HT1080 (cell line): ENCODE data around the gene NQO1. TPM values are rescaled to one million over a fixed set of nuclear protein-coding genes. Genes with fewer than 3 reads are reported as not detected.
A peak's percentile ranks its signal among the peaks of the same experiment; 100 is the strongest.

ENCODE experiments used
- DNase-seq: peaks from one replicate; pipeline ENCODE4 v3.0.0-alpha.2; 2015; ENCODE audit warnings: low read depth
- total RNA-seq: library from RNA; depleted of rRNA; stranded (reverse); fragments of >200 nt; shearing (Covaris generic); gene quantifications from 2 replicates; pipeline ENCODE4 v1.2.3, GENCODE V29; 2014

NQO1 gene
- total RNA-seq, 1 experiment from 2014 or later = 229 TPM

GRCh38 chr16:69707920-69708683 is 18.3 kb downstream of the NQO1 start:
- DNase-seq = no peak

GRCh38 chr16:69706975-69707340 is 19.4 kb downstream of the NQO1 start:
- DNase-seq = no peak

DNA sequence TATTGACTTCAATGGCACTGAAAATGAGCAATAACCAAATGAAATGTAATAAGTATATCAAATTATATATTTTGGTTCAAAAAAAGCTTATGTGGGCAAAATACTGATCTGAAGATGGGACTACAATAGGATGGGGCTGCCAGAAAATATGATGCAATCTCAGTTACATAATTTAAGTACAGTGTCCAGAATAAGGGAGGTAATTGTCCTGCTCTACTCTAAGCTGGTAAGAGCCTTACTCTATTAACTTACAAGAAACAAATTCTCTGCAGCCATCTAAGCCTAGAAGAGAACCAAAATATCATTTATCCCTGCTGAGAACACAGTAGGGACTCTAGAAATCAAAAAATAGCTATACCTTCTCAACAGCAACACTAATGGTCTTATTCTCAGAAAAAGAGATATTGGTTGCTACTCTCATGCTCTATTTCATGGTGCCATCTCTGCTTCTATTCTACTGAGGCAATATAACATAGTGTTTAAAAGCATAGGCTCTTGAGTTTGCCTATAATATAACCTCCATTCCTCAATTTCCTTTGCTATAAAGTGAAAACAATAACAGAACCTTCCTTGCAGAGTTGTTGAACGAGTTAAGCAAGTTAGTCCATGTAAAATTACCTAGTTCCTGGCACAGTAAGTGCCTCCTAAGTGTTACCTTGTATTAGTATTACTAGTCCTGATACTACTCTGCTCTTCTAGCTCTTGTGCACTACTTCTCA is 19.9 kb downstream of the NQO1 start:
- DNase-seq = no peak

DNA sequence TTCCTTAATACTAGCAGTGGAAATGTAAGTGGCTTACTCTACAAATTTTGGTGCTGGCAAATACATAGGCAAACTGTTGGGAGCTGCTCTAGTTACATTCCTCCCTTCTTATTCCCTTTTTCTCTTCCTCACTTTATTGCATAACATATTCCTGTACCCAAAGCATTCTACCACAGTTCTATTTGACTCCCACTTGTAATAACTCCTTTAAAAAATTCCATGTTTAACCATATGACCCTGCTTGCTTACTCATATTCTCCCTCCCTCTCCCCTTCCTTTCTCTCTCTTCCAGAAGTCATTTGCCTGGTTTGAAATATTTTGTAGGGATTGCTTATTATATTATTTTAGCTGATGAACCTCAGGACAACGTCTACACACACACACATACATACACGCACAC is 22.7 kb downstream of the NQO1 start:
- DNase-seq = peak; percentile 15

DNA sequence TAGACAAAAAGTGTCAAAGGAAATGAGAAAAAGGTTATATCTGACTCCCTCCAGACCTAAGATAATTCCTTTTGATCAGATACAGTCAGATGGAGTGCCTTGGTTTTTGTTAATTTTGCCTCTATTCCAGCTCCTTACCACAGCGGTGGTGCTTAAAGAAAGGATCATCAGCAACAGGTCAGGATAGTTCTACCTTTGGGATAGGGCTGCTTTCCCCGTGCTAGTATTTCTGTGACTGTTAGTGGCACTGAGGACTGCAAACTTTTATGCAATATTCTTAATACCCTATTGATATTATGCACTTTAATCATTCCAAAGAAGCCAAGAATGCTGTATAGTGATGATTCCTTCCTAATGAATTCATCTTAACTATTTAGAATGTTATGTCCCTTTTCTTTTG is 24.5 kb downstream of the NQO1 start:
- no peak for DNase-seq

DNA sequence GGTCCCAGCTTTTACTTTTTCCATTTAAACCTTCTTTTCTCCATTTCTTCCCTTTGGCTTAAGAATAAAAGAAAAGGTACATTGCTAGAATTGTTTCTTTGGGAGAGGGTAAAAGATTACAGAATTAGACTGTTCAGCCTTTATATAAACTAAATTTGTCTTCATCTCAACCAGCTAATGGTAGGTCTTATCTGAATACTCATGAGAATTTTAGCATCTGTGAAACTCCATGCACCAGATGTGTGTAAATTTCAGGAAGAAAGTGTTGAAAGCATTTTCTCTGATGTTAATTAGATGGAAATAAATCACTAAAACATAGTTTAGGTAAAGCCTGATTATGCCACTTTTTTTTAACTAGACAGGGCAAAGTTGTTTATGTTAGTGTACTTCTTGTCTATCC is 24.9 kb downstream of the NQO1 start:
- no peak for DNase-seq

GRCh38 chr16:69699915-69700314 is 26.4 kb downstream of the NQO1 start:
- DNase-seq = no peak

GRCh38 chr16:69698404-69698803 is 28.0 kb downstream of the NQO1 start:
- DNase-seq = no peak

GRCh38 chr16:69693916-69694315 is 32.4 kb downstream of the NQO1 start:
- DNase-seq = no peak

DNA sequence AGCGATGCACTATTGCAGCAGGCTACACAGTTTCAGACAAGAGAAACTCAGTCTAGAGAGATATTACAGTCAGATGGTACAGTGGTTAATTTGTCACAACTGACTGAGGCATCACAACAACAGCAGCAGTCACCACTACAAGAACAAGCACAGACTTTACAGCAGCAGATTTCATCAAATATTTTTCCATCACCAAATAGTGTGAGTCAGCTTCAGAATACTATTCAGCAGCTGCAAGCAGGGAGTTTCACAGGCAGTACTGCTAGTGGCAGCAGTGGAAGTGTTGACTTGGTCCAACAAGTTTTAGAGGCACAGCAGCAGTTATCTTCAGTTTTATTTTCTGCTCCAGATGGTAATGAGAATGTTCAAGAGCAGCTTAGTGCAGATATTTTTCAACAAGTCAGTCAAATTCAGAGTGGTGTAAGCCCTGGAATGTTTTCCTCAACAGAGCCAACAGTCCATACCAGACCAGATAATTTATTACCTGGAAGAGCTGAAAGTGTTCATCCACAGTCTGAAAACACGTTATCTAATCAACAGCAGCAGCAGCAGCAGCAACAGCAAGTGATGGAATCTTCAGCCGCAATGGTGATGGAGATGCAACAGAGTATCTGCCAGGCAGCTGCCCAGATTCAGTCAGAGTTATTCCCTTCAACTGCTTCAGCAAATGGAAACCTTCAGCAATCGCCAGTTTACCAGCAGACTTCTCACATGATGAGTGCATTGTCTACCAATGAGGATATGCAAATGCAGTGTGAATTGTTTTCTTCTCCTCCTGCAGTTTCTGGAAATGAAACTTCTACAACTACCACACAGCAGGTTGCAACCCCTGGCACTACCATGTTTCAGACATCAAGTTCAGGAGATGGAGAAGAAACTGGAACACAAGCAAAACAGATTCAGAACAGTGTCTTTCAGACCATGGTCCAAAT is 34.1 kb downstream of the NQO1 start:
- no peak for DNase-seq

DNA sequence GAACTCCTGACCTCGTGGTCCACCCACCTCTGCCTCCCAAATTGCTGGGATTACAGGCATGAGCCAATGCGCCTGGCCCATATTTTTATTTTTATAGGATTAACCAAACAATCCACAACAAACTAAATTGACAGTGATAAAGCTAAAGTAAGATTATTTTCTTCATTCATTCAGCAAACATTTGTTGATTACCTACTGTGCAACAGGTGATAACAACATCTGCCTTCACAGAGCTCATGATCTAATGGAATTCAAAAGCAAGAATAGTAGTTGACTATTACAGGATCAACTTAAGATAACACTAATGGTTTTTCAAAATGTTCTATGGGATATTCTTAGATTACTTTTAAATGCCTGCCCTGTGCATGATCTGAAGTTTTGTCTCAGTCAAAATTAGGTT is 37.8 kb downstream of the NQO1 start:
- DNase-seq = no peak

- DNase-seq = no peak
Observed at GRCh38 chr16:69680358-69680757, 46.0 kb downstream of the NQO1 start.

DNA sequence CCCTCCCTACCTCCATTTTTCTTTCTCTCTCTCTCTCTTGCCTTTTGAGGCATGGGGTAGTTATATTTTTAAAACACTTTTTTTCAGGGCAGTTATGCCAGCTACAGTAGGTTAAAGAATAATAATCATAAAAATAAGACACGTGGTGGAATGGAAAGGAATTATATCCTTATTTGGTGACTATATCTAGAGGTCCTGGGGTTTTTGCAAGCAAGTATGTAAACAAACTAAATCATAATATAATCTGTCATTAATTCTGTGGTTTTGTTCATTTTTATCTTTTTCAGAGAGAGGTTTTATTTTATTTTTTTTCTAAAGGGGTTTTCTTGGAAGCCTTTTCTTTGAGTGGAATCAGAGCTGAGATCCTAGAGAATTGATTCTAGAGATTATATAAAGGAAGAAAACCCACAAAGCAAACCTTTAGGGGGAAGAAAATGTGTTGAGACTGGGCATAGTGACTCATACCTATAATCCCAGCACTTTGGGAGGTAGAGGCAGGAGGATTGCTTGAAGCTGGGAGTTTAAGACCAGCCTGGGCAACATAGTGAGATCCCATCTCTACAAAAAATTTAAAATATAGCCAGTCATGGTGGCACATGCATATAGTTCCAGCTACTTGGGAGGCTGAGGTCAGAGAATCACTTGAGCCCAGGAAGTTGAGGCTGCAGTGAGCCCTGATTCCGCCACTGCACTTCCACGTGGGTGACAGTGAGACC is 53.2 kb downstream of the NQO1 start:
- DNase-seq = no peak

DNA sequence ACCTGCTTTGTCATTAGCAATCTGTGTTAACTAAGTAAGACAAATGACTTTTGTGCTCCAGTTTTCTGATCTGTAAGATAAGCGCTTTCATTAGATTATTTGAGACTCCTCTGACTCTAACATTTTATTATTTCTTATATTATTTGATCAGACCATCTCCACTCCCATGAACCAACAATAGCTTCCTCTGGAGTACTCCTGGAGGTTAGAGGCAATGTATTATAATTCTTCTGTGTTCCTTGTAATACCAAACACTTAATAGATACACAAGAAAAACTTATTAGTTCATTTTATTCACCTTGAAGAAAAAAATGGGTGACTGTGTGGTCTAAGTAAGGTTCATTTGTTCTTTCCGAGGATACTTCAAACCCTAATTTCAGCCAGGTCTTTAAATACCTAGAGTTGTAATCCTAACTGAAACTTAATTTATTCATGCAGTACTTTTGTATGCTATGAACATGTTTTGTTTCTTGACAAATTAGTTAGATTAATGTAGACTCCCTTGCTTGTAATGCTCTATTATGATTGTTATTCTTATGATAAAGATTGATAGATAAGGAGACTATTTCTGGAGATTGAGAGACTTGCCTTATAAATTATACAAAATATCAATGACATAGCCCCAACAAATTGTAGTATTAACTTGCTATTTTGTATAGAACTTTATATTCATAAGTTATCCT is 53.9 kb downstream of the NQO1 start:
- DNase-seq = no peak

DNA sequence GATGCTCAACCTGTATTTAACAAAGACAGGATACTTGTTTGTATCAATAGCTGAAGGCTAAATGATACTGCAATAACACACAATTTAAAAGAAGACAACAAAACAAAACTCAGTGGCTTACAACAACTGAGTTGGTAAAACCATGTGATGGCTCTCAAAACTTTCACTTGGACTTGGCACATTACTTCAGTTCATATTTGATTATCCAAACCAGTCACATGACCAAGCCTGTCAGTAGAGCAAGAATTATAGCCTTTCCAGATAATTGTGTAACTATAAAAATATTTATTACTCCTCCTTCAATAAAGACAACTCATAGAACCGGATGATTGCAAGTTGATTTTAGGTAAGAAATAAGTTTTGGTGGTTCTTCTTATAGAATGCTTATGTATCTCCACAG is 56.8 kb downstream of the NQO1 start:
- no peak for DNase-seq

DNA sequence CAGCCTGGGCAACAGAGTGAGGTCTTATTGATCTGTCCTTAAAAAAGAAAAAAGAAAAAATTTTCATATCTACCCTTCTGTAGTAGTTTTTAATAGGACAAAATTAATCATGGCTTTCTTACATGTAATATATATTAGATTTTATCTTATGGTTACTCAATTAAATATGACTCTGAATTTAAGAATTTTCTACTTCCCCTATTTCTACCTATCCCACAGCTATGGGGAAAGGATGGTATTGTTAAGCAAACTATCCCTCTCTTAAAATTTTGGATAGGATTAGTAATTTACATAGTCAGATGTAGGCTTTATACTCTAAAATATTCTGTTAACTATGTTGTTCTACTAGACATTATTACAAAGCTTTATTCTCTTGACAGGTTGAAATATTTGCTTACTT is 62.5 kb downstream of the NQO1 start:
- DNase-seq = no peak

DNA sequence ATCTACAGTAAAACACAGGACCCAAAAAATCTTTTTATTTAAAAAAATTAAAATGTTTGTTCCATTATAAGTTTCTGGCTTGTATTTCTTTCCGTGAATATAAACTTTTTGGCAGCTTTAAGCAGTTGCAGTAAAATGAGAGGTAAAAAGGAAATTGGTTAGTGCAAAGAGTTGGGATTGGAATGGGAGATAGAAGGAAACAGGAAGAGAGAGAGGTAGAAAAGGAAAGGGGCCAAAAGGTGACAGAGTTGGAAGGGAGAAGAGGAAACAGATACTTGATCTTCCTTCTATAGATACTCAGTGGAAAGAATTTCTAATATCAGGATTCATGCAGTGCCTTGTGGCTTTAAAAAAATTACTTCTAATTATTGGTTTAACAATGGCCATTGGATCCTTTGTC is 63.5 kb downstream of the NQO1 start:
- no peak for DNase-seq

DNA sequence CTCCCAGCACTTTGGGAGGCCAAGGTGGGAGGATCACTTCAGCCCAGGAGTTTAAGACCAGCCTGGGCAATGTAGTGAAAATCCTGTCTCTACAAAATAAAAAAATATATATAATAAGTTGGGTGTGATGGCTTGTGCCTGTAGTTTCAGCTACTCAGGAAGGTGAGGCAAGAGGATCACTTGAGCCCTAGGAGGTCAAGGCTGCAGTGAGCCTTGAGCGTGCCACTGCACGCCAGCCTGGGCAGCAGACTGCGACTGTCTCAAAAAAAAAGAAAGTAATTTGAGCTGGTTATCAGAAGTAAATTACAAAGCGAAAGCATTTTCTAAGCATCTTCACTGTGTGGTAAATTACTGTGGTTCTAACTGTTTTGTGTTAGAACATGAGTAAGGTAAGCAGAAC is 66.2 kb downstream of the NQO1 start:
- no peak for DNase-seq
